Mesenchymal stem cell (in vitro differentiated cells and primary cell): Measurements from ENCODE around the gene EWSR1.
A peak's percentile ranks its signal among the peaks of the same experiment; 100 is the strongest.

Experiments used
- DNase-seq: peaks from one replicate; pipeline ENCODE4 v3.0.0-alpha.2; 2013
- H2AFZ ChIP-seq: one replicate; pipeline ENCODE4 v1.6.1; 2013; ENCODE audit warnings: low read depth, mild to moderate bottlenecking, control low read depth, inconsistent platforms, low read length, moderate library complexity
- H2AK5ac ChIP-seq: 2 replicates; pipeline ENCODE4 v1.6.1; 2013; ENCODE audit warnings: low read length, moderate library complexity, mild to moderate bottlenecking, inconsistent platforms; ENCODE audit not compliant: severe bottlenecking
- H2BK120ac ChIP-seq: one replicate; pipeline ENCODE4 v1.6.1; 2013; ENCODE audit warnings: low read depth, mild to moderate bottlenecking, inconsistent platforms, low read length, moderate library complexity
- H2BK12ac ChIP-seq, 2 experiments: one replicate each; pipeline ENCODE4 v1.6.1; 2013; ENCODE audit warnings: inconsistent platforms in 2 of 2, low read length in 2 of 2, mild to moderate bottlenecking in 2 of 2, moderate library complexity in 2 of 2, control low read depth in 1 of 2
- H2BK15ac ChIP-seq: one replicate; pipeline ENCODE4 v1.6.1; 2013; ENCODE audit warnings: mild to moderate bottlenecking, low read depth, inconsistent platforms; ENCODE audit not compliant: poor library complexity, severe bottlenecking
- H2BK5ac ChIP-seq: 2 replicates; pipeline ENCODE4 v1.6.1; 2013; ENCODE audit warnings: low read depth, mild to moderate bottlenecking, low read length, control low read depth, inconsistent platforms; ENCODE audit not compliant: poor library complexity, severe bottlenecking
- H3K14ac ChIP-seq, 2 experiments: one replicate each; pipeline ENCODE4 v1.6.1; 2013; ENCODE audit warnings: inconsistent platforms in 2 of 2, low read length in 2 of 2, control low read depth in 1 of 2, mild to moderate bottlenecking in 1 of 2, moderate library complexity in 1 of 2
- H3K18ac ChIP-seq, 2 experiments: one replicate each; pipeline ENCODE4 v1.6.1; 2013; ENCODE audit warnings: inconsistent platforms in 2 of 2, low read length in 2 of 2, control low read depth in 1 of 2, low read depth in 1 of 2, mild to moderate bottlenecking in 1 of 2
- H3K23ac ChIP-seq, 2 experiments: one replicate each; pipeline ENCODE4 v1.6.1; 2013; ENCODE audit warnings: inconsistent platforms in 2 of 2, low read length in 2 of 2, mild to moderate bottlenecking in 2 of 2, moderate library complexity in 2 of 2, control low read depth in 1 of 2
- H3K27ac ChIP-seq: 2 replicates; pipeline ENCODE4 v1.5.1; 2013; ENCODE audit warnings: mild to moderate bottlenecking, moderate library complexity, low read length, control low read depth, inconsistent platforms; ENCODE audit not compliant: poor library complexity, severe bottlenecking
- H3K27me3 ChIP-seq, 2 experiments: 2 replicates each; pipeline versions ENCODE4 v1.6.1 to v1.7.0; 2013; ENCODE audit warnings: low read length in 2 of 2, mild to moderate bottlenecking in 2 of 2, moderate library complexity in 2 of 2, control low read depth in 1 of 2, inconsistent platforms in 1 of 2; ENCODE audit not compliant: control insufficient read depth in 1 of 2, insufficient read depth in 1 of 2
- H3K36me3 ChIP-seq, 2 experiments: 2 replicates each; pipeline versions ENCODE4 v1.6.1 to v1.7.0; 2013; ENCODE audit warnings: low read length in 2 of 2, control low read depth in 1 of 2, inconsistent platforms in 1 of 2, low read depth in 1 of 2, mild to moderate bottlenecking in 1 of 2; ENCODE audit not compliant: insufficient read depth in 2 of 2, control insufficient read depth in 1 of 2
- H3K4ac ChIP-seq, 2 experiments: one replicate each; pipeline ENCODE4 v1.6.1; 2013; ENCODE audit warnings: inconsistent platforms in 2 of 2, low read length in 2 of 2, mild to moderate bottlenecking in 2 of 2, moderate library complexity in 2 of 2, control low read depth in 1 of 2, low read depth in 1 of 2
- H3K4me1 ChIP-seq: 2 replicates; pipeline ENCODE4 v1.6.1; 2013; ENCODE audit warnings: low read depth, low read length, control low read depth; ENCODE audit not compliant: control insufficient read depth, insufficient read depth
- H3K4me2 ChIP-seq: 2 replicates; pipeline ENCODE4 v1.6.1; 2013; ENCODE audit warnings: low read length, mild to moderate bottlenecking, inconsistent platforms; ENCODE audit not compliant: poor library complexity, severe bottlenecking
- H3K4me3 ChIP-seq, 2 experiments: 2 replicates each; pipeline versions ENCODE4 v1.5.1 to v1.7.0; 2013; ENCODE audit warnings: low read length in 2 of 2, mild to moderate bottlenecking in 2 of 2, control low read depth in 1 of 2, low read depth in 1 of 2; ENCODE audit not compliant: insufficient read depth in 1 of 2
- H3K79me1 ChIP-seq: replicated peaks from 2 replicates; pipeline ENCODE4 v1.6.1; 2013; ENCODE audit warnings: mild to moderate bottlenecking, control low read depth, low read length, inconsistent platforms; ENCODE audit not compliant: poor library complexity, severe bottlenecking
- H3K9ac ChIP-seq: 2 replicates; pipeline ENCODE4 v1.7.0; 2013; ENCODE audit warnings: mild to moderate bottlenecking, low read length, moderate library complexity
- H3K9me3 ChIP-seq: 2 replicates; pipeline ENCODE4 v1.7.0; 2013; ENCODE audit warnings: mild to moderate bottlenecking, low read length; ENCODE audit not compliant: control insufficient read depth
- H4K8ac ChIP-seq: one replicate; pipeline ENCODE4 v1.6.1; 2013; ENCODE audit warnings: inconsistent platforms, mild to moderate bottlenecking, low read length, moderate library complexity
- H4K91ac ChIP-seq: one replicate; pipeline ENCODE4 v1.6.1; 2013; ENCODE audit warnings: mild to moderate bottlenecking, low read length, inconsistent platforms
- WGBS: methylation state at CpG from one replicate; pipeline ENCODE4 v1.1.7; 2013; ENCODE audit warnings: mixed read lengths; 5-methylcytosine and 5-hydroxymethylcytosine counted together

Gene EWSR1

GRCh38 chr22:29270475-29271271 lies 2.6 kb downstream of the EWSR1 start:
- H3K27me3 ChIP-seq, result no peaks in the 10 kb centered on the region
- peaks cover 5% of the 10 kb centered on the region for H3K79me1 ChIP-seq
- peaks cover 15% of the 10 kb centered on the region for H3K4me1 ChIP-seq
- peak overlapping the region; percentile 97 for H3K9ac ChIP-seq
- no peak overlapping the region for H3K18ac ChIP-seq
- H3K4me3 ChIP-seq, result peak overlapping the region in 1 of 2 experiments; percentile 95
- no peak overlapping the region for H4K8ac ChIP-seq
- peak; percentile 35 for DNase-seq
- no peak overlapping the region for H3K23ac ChIP-seq
- no peaks in the 10 kb centered on the region for H3K9me3 ChIP-seq
- no peak overlapping the region for H2BK120ac ChIP-seq
- H2AFZ ChIP-seq, result no peak overlapping the region
- H2BK15ac ChIP-seq, result no peak overlapping the region
- H3K27ac ChIP-seq, result peak overlapping the region; percentile 1
- peaks cover 10 to 63% of the 10 kb centered on the region in 2 experiments for H3K36me3 ChIP-seq
- WGBS, result 46% methylated on average over 5 of the region's 9 CpGs
- H3K4me2 ChIP-seq, result peak overlapping the region; percentile 76
- H3K14ac ChIP-seq, result no peak overlapping the region
- no peak overlapping the region for H4K91ac ChIP-seq
- H3K4ac ChIP-seq, result no peak overlapping the region
- no peak overlapping the region for H2BK12ac ChIP-seq
- no peak overlapping the region for H2BK5ac ChIP-seq
- no peak overlapping the region for H2AK5ac ChIP-seq

DNA sequence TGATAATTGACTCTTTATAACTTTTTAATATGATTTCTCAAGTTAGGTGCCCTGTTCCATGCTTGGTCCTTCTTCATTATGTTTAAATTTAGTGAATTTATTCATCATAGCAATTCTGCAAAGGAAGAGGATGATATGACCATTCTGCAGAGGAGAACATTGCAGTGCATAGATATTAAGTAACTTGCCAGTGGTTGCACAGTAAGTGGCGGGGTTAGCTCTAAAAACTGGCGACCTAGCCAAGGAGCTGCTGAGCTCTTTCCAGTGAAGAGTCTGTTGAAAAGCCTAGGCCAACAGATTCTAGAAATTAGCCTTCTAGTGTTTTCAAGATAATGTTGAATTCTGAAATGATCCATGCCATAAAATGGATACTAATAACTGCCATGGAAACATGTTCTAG lies 4.6 kb downstream of the EWSR1 start:
- Histone ChIP-seq H3K27ac (no peak overlapping the region), H2BK120ac (no peak overlapping the region), H3K14ac (no peak overlapping the region), H2AFZ (no peak overlapping the region), H3K23ac (no peak overlapping the region), H3K4ac (no peak overlapping the region), H3K79me1 (no peaks in the 10 kb centered on the region), H3K9ac (no peak overlapping the region), H3K27me3 (no peaks in the 10 kb centered on the region), H3K9me3 (no peaks in the 10 kb centered on the region), H4K8ac (no peak overlapping the region), H2AK5ac (no peak overlapping the region), H2BK5ac (no peak overlapping the region), H3K36me3 (peaks cover 11 to 80% of the 10 kb centered on the region in 2 experiments), H3K18ac (no peak overlapping the region), H2BK12ac (no peak overlapping the region), H3K4me3 (no peak overlapping the region), H3K4me2 (no peak overlapping the region), H4K91ac (no peak overlapping the region), H2BK15ac (no peak overlapping the region), H3K4me1 (peaks cover 7% of the 10 kb centered on the region)
- WGBS, result 100% methylated on average over 2 of the region's 2 CpGs
- no peak for DNase-seq

GRCh38 chr22:29275167-29275566 lies 7.1 kb downstream of the EWSR1 start:
- Histone ChIP-seq H3K27ac (peak overlapping the region; percentile 55), H2AFZ (no peak overlapping the region), H3K36me3 (peaks cover 26 to 96% of the 10 kb centered on the region in 2 experiments), H3K23ac (no peak overlapping the region), H2BK12ac (no peak overlapping the region), H3K18ac (no peak overlapping the region), H2BK15ac (no peak overlapping the region), H2BK120ac (no peak overlapping the region), H4K91ac (no peak overlapping the region), H3K4me2 (no peak overlapping the region), H3K4me1 (peaks cover 7% of the 10 kb centered on the region), H3K79me1 (no peaks in the 10 kb centered on the region), H3K9me3 (no peaks in the 10 kb centered on the region), H3K9ac (peak overlapping the region; percentile 23), H2BK5ac (no peak overlapping the region), H3K4me3 (no peak overlapping the region), H3K4ac (no peak overlapping the region), H3K27me3 (no peaks in the 10 kb centered on the region), H3K14ac (no peak overlapping the region), H2AK5ac (no peak overlapping the region), H4K8ac (no peak overlapping the region)
- 87% methylated on average over 3 of the region's 3 CpGs for WGBS
- no peak for DNase-seq

DNA sequence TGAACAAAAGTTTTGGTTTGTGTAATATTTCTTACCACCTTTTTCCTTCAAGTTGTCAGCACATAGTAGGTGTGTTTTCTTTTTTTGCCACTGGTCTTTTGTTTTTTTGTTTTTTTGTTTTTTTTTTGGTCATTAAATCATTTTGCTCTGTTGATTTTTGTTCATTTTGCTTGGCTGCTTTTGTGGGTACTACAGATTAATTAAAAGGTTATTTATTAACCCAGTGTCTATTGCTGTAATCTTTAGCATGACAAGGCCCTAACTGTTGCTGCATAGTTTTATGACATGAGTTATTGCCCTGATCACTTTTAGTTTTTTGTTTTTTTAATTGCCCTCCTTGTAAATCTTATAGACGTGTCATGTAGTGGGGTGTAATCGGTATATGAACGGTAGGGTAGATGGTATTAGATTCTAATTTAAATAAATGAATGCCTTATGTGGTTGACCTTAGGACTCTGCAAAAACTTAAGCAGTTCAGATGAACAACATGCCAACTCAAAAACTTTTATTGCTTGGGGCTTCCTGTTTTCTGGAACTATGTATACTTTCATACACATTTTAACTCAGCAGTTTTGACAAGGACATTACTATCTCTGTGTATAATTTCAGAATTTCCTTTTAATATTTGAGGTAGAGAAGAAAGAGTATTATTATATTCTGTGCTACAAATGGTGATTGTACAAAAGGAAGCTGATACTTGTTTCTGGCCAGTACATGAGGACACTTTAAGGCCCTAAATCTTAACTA lies 7.9 kb downstream of the EWSR1 start:
- H2BK120ac ChIP-seq, result no peak overlapping the region
- no peak overlapping the region for H3K4me3 ChIP-seq
- H3K79me1 ChIP-seq, result no peaks in the 10 kb centered on the region
- peaks cover 7% of the 10 kb centered on the region for H3K4me1 ChIP-seq
- H2BK15ac ChIP-seq, result no peak overlapping the region
- WGBS, result 62% methylated on average over 3 of the region's 3 CpGs
- no peak overlapping the region for H3K4ac ChIP-seq
- no peak overlapping the region for H2BK5ac ChIP-seq
- H3K23ac ChIP-seq, result no peak overlapping the region
- H3K14ac ChIP-seq, result no peak overlapping the region
- H2BK12ac ChIP-seq, result no peak overlapping the region
- no peaks in the 10 kb centered on the region for H3K27me3 ChIP-seq
- no peak overlapping the region for H2AFZ ChIP-seq
- no peak overlapping the region for H3K27ac ChIP-seq
- no peak overlapping the region for H3K4me2 ChIP-seq
- peak overlapping the region; percentile 23 for H3K9ac ChIP-seq
- no peak for DNase-seq
- H3K18ac ChIP-seq, result no peak overlapping the region
- no peak overlapping the region for H4K91ac ChIP-seq
- no peak overlapping the region for H4K8ac ChIP-seq
- H3K9me3 ChIP-seq, result no peaks in the 10 kb centered on the region
- no peak overlapping the region for H2AK5ac ChIP-seq
- peaks cover 27 to 94% of the 10 kb centered on the region in 2 experiments for H3K36me3 ChIP-seq
